HepG2 (cell line): Measurements from ENCODE around the gene ECPAS. TPM values are rescaled to one million over a fixed set of nuclear protein-coding genes. Genes with fewer than 3 reads are reported as not detected.

ENCODE experiments used
- AKAP8 ChIP-seq: sonication (generic); formaldehyde crosslinking; IDR thresholded peaks from 2 replicates; pipeline ENCODE4 v1.5.1; 2020; ENCODE audit warnings: mild to moderate bottlenecking, missing genetic modification reagents
- ELF1 ChIP-seq: sonication (generic); formaldehyde crosslinking; IDR thresholded peaks from 2 replicates; pipeline ENCODE4 v1.4.0; 2020; ENCODE audit warnings: missing genetic modification reagents
- FOXP1 ChIP-seq, 2 experiments: fragments of 450-650 bp in 1 of 2; IDR thresholded peaks; 2 replicates each; pipeline ENCODE4 v1.6.1; 2017 to 2018; ENCODE audit warnings: antibody characterized with exemption in 1 of 2
- MAFF ChIP-seq: IDR thresholded peaks from 2 replicates; pipeline ENCODE4 v1.6.1; 2011; ENCODE audit warnings: low read depth, low read length, improper control_type of control experiment
- MTA3 ChIP-seq: sonication (generic); formaldehyde crosslinking; IDR thresholded peaks from 2 replicates; pipeline ENCODE4 v1.4.0; 2020; ENCODE audit warnings: missing genetic modification reagents
- NONO ChIP-seq, 2 experiments: fragments of 450-650 bp in 1 of 2; sonication (generic) in 1 of 2; formaldehyde crosslinking in 1 of 2; IDR thresholded peaks in 1 of 2; conservative IDR thresholded peaks in 1 of 2; 2 replicates each; pipeline versions ENCODE4 v1.6.1 to v1.8.0; 2017 to 2022; ENCODE audit warnings: mild to moderate bottlenecking in 1 of 2, missing genetic modification reagents in 1 of 2, moderate library complexity in 1 of 2
- RXRB ChIP-seq: IDR thresholded peaks from 2 replicates; pipeline ENCODE4 v1.6.1; 2016; ENCODE audit warnings: borderline replicate concordance, missing genetic modification reagents, missing compliant biosample characterization
- SIX4 ChIP-seq: sonication (generic); formaldehyde crosslinking; IDR thresholded peaks from 2 replicates; pipeline ENCODE4 v1.4.0; 2020; ENCODE audit warnings: missing genetic modification reagents
- SOX13 ChIP-seq, 3 experiments: fragments of 450-650 bp in 1 of 3; sonication (generic) in 1 of 3; formaldehyde crosslinking in 1 of 3; IDR thresholded peaks in 2 of 3; conservative IDR thresholded peaks in 1 of 3; 2 replicates each; pipeline versions ENCODE4 v1.5.0 to v1.6.1; 2016 to 2020; ENCODE audit warnings: antibody characterized with exemption in 1 of 3, mild to moderate bottlenecking in 1 of 3, missing compliant biosample characterization in 1 of 3, missing genetic modification reagents in 1 of 3, moderate library complexity in 1 of 3
- ZBTB3 ChIP-seq: sonication (generic); formaldehyde crosslinking; IDR thresholded peaks from 2 replicates; pipeline ENCODE4 v1.4.0; 2020; ENCODE audit warnings: low read depth, mild to moderate bottlenecking, moderate library complexity, missing genetic modification reagents, borderline replicate concordance
- ZBTB8A ChIP-seq: sonication (generic); formaldehyde crosslinking; IDR thresholded peaks from 2 replicates; pipeline ENCODE4 v1.4.0; 2020; ENCODE audit warnings: mild to moderate bottlenecking, low read depth, missing genetic modification reagents, borderline replicate concordance
- ZFP1 ChIP-seq: IDR thresholded peaks from 2 replicates; pipeline ENCODE4 v1.6.1; 2016
- ZNF629 ChIP-seq: sonication (generic); formaldehyde crosslinking; conservative IDR thresholded peaks from 2 replicates; pipeline ENCODE4 v1.5.0; 2020; ENCODE audit warnings: missing genetic modification reagents
- ZNF883 ChIP-seq: sonication (generic); formaldehyde crosslinking; IDR thresholded peaks from 2 replicates; pipeline ENCODE4 v1.5.1; 2020; ENCODE audit warnings: mild to moderate bottlenecking, missing genetic modification reagents; ENCODE audit errors: not compliant biosample characterization
- polyA plus RNA-seq, 8 experiments: library from polyadenylated mRNA; depleted of rRNA in 3 of 8; stranded (reverse) in 7 of 8; unstranded in 1 of 8; fragments of >200 nt; fragmentation: Illumina TruSeq in 4 of 8; extraction: Trizol in 4 of 8; gene quantifications; 2 replicates each; pipeline versions ENCODE4 v1.2.1 to v1.2.3, GENCODE V29; 2011 to 2016; ENCODE audit warnings: low read depth in 4 of 8, missing spikeins in 1 of 8, mixed read lengths in 1 of 8; ENCODE audit not compliant: insufficient read depth in 1 of 8
- total RNA-seq, 5 experiments: library from RNA; depleted of rRNA; stranded (reverse); fragments of >200 nt; fragmentation: Illumina TruSeq; extraction: Trizol; gene quantifications; 2 replicates each; pipeline ENCODE4 v1.2.3, GENCODE V29; 2016; ENCODE audit warnings: low read depth in 1 of 5
- TF ChIP-seq, protein P1 (sequence below): sonication (generic); formaldehyde crosslinking; IDR thresholded peaks from 2 replicates; pipeline ENCODE4 v1.9.0; 2022; ENCODE audit warnings: missing genetic modification reagents, mild to moderate bottlenecking, borderline replicate concordance
- TF ChIP-seq, protein P2 (sequence below): sonication (generic); formaldehyde crosslinking; conservative IDR thresholded peaks from 2 replicates; pipeline ENCODE4 v1.4.0; 2020; ENCODE audit warnings: missing genetic modification reagents
- TF ChIP-seq, protein P3 (sequence below): fragments of 450-650 bp; IDR thresholded peaks from 2 replicates; pipeline ENCODE4 v1.6.1; 2017
- TF ChIP-seq, protein P4 (sequence below): sonication (generic); formaldehyde crosslinking; IDR thresholded peaks from 2 replicates; pipeline ENCODE4 v1.4.0; 2020; ENCODE audit warnings: missing genetic modification reagents
- TF ChIP-seq, protein P5 (sequence below): sonication (generic); formaldehyde crosslinking; IDR thresholded peaks from 2 replicates; pipeline ENCODE4 v1.4.0; 2020; ENCODE audit warnings: missing genetic modification reagents
- TF ChIP-seq, protein P6 (sequence below): sonication (generic); formaldehyde crosslinking; IDR thresholded peaks from 2 replicates; pipeline ENCODE4 v1.5.1; 2020; ENCODE audit warnings: mild to moderate bottlenecking, moderate library complexity, missing genetic modification reagents

Gene ECPAS
- total and polyA plus RNA-seq, 2 of the 13 experiments (the other 11 are each of a cell fraction or from before 2014, with no cell fraction given), result 35.3 to 58.0 TPM

DNA sequence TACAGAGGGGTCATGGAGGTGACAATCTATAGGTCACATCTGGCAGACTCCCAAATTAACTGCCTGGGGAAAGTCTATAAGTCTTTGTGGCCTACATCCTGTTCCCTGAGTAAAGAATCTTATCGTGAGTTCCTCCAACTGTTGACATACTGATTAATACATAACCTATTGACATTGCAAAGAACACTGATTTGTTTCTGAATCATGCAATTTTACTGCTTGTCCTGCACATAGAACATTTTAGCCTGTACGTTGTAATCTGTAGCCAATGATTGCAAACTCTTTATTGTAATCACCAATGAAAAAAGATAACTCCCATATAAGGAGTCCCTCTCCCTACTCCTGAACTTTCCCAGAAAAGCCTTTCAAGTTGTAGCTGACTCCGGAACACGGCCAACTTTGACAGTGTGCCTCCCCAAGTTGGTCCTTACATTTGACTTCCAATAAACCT is 135.3 kb downstream of the ECPAS start (continued):
- TF ChIP-seq, protein P1, sequence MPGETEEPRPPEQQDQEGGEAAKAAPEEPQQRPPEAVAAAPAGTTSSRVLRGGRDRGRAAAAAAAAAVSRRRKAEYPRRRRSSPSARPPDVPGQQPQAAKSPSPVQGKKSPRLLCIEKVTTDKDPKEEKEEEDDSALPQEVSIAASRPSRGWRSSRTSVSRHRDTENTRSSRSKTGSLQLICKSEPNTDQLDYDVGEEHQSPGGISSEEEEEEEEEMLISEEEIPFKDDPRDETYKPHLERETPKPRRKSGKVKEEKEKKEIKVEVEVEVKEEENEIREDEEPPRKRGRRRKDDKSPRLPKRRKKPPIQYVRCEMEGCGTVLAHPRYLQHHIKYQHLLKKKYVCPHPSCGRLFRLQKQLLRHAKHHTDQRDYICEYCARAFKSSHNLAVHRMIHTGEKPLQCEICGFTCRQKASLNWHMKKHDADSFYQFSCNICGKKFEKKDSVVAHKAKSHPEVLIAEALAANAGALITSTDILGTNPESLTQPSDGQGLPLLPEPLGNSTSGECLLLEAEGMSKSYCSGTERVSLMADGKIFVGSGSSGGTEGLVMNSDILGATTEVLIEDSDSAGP (CRISPR knock-in tag), result no peak
- no peak for TF ChIP-seq ZBTB3 (CRISPR knock-in tag)
- TF ChIP-seq, protein P2, sequence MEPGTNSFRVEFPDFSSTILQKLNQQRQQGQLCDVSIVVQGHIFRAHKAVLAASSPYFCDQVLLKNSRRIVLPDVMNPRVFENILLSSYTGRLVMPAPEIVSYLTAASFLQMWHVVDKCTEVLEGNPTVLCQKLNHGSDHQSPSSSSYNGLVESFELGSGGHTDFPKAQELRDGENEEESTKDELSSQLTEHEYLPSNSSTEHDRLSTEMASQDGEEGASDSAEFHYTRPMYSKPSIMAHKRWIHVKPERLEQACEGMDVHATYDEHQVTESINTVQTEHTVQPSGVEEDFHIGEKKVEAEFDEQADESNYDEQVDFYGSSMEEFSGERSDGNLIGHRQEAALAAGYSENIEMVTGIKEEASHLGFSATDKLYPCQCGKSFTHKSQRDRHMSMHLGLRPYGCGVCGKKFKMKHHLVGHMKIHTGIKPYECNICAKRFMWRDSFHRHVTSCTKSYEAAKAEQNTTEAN (CRISPR knock-in tag), result peak; percentile 49; the same call in 1 of the 2 replicates
- TF ChIP-seq, protein P3, sequence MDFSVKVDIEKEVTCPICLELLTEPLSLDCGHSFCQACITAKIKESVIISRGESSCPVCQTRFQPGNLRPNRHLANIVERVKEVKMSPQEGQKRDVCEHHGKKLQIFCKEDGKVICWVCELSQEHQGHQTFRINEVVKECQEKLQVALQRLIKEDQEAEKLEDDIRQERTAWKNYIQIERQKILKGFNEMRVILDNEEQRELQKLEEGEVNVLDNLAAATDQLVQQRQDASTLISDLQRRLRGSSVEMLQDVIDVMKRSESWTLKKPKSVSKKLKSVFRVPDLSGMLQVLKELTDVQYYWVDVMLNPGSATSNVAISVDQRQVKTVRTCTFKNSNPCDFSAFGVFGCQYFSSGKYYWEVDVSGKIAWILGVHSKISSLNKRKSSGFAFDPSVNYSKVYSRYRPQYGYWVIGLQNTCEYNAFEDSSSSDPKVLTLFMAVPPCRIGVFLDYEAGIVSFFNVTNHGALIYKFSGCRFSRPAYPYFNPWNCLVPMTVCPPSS, result no peak
- TF ChIP-seq, protein P4, sequence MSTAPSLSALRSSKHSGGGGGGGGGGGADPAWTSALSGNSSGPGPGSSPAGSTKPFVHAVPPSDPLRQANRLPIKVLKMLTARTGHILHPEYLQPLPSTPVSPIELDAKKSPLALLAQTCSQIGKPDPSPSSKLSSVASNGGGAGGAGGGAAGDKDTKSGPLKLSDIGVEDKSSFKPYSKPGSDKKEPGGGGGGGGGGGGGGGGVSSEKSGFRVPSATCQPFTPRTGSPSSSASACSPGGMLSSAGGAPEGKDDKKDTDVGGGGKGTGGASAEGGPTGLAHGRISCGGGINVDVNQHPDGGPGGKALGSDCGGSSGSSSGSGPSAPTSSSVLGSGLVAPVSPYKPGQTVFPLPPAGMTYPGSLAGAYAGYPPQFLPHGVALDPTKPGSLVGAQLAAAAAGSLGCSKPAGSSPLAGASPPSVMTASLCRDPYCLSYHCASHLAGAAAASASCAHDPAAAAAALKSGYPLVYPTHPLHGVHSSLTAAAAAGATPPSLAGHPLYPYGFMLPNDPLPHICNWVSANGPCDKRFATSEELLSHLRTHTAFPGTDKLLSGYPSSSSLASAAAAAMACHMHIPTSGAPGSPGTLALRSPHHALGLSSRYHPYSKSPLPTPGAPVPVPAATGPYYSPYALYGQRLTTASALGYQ (CRISPR knock-in tag), result peak; percentile 97
- no peak for TF ChIP-seq ZFP1 (CRISPR knock-in tag)
- no peak for TF ChIP-seq FOXP1 (IDR thresholded peaks at IDR 0.05)
- peak; percentile 94 for TF ChIP-seq FOXP1 (CRISPR knock-in tag; IDR thresholded peaks at IDR 0.05)
- TF ChIP-seq ZNF883 (CRISPR knock-in tag), result no peak
- TF ChIP-seq, protein P5, sequence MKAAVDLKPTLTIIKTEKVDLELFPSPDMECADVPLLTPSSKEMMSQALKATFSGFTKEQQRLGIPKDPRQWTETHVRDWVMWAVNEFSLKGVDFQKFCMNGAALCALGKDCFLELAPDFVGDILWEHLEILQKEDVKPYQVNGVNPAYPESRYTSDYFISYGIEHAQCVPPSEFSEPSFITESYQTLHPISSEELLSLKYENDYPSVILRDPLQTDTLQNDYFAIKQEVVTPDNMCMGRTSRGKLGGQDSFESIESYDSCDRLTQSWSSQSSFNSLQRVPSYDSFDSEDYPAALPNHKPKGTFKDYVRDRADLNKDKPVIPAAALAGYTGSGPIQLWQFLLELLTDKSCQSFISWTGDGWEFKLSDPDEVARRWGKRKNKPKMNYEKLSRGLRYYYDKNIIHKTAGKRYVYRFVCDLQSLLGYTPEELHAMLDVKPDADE, result no peak
- no peak for TF ChIP-seq ZBTB8A (CRISPR knock-in tag)
- no peak for TF ChIP-seq AKAP8 (CRISPR knock-in tag)
- TF ChIP-seq ZNF629 (CRISPR knock-in tag), result no peak
- peak; percentile 79; the same call in 1 of the 2 replicates for TF ChIP-seq SOX13 (IDR thresholded peaks at IDR 0.05)
- peak in 1 of 2 experiments; percentile 91; a peak in 2 of 4 replicates for TF ChIP-seq SOX13 (CRISPR knock-in tag; conservative IDR thresholded peaks at IDR 0.05 in 1 of 2, IDR thresholded peaks at IDR 0.05 in 1 of 2)
- TF ChIP-seq, protein P6, sequence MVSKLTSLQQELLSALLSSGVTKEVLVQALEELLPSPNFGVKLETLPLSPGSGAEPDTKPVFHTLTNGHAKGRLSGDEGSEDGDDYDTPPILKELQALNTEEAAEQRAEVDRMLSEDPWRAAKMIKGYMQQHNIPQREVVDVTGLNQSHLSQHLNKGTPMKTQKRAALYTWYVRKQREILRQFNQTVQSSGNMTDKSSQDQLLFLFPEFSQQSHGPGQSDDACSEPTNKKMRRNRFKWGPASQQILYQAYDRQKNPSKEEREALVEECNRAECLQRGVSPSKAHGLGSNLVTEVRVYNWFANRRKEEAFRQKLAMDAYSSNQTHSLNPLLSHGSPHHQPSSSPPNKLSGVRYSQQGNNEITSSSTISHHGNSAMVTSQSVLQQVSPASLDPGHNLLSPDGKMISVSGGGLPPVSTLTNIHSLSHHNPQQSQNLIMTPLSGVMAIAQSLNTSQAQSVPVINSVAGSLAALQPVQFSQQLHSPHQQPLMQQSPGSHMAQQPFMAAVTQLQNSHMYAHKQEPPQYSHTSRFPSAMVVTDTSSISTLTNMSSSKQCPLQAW (CRISPR knock-in tag), result peak; percentile 75; the same call in 1 of the 2 replicates
- peak; percentile 90 for TF ChIP-seq RXRB (CRISPR knock-in tag)
- TF ChIP-seq ELF1 (CRISPR knock-in tag), result no peak
- peak; percentile 41; the same call in 1 of the 2 replicates for TF ChIP-seq MAFF
- no peak for TF ChIP-seq NONO (IDR thresholded peaks at IDR 0.05)
- 0 out of 2 replicates have a peak, but pooled peaks have one; percentile 34 for TF ChIP-seq NONO (CRISPR knock-in tag; conservative IDR thresholded peaks at IDR 0.05)
- no peak for TF ChIP-seq MTA3
- peak; percentile 67; the same call in 1 of the 2 replicates for TF ChIP-seq SIX4
